Suprapubic skin (tissue), 4 donors: Measurements from ENCODE around the gene GTF2H2C_2.
"Not testable (repeated sequence)": the region's sequence is repeated elsewhere in the genome, so short reads cannot be mapped to it uniquely, and the experiment has no call there.

Source experiments
- POLR2A ChIP-seq, 2 donors: fragments of 450-650 bp; IDR thresholded peaks; one replicate each; pipeline ENCODE4 v1.6.1; 2017; ENCODE audit warnings: antibody characterized with exemption in 2 of 2, mild to moderate bottlenecking in 2 of 2, moderate library complexity in 2 of 2
- POLR2AphosphoS5 ChIP-seq, 3 donors: sonication (generic); formaldehyde crosslinking; IDR thresholded peaks; one replicate each; pipeline ENCODE4 v1.6.1; 2017; ENCODE audit warnings: antibody characterized with exemption in 3 of 3

GRCh38 chr5:70400984-70401686, 14.0 kb upstream of the GTF2H2C_2 start:
- not testable (repeated sequence) for TF ChIP-seq POLR2A, POLR2AphosphoS5 (IDR thresholded peaks at IDR 0.05)
